Hair follicle dermal papilla cell (primary cell): ENCODE results near the gene KMT5B. TPM values are rescaled to one million over a fixed set of nuclear protein-coding genes. Genes with fewer than 3 reads are reported as not detected.

Experiments
- total RNA-seq: library from RNA; depleted of rRNA; stranded (reverse); fragments of >200 nt; gene quantifications from 2 replicates; pipeline ENCODE4 v1.2.3, GENCODE V29; 2012

KMT5B gene
- 24.2 and 27.6 TPM in 2 replicates for total RNA-seq

DNA sequence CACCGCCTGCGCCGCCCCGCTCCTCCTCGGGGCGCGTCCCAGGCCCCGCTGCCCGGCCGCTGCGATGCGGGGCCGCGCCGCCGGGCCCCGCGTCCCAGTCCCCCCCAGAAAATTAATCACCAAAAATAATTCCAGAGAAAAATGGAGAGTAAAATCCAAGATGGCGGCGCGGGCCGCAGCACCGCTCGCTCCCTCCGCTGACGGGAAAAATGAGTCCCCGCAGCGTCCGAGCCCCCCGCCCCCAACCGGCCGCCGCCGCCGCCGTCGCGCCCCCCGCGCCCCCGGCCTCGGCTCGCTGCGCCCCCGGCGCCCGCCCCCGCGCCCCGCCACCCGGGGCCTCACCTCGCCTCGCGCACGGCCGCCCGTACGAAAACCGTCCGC is at the start of gene KMT5B:
KMT5B (minus strand) TSS at position 162 of the 381 bp plus-strand sequence. CDS start 23,220 bp downstream, outside the sequence.

GRCh38 chr11:68121067-68121899 is 91.8 kb downstream of the KMT5B start, which contains the start of gene CHKA:
Gene CHKA, minus strand, starts transcription at chr11:68121388. Its CDS starts 211 bp downstream, at chr11:68121177.

Other genes starting within 250 kb of the KMT5B start
- 40.9 and 44.1 TPM in 2 replicates for gene UNC93B1, start 209.2 kb downstream of the KMT5B start, total RNA-seq
- 56.6 and 70.8 TPM in 2 replicates for gene ALDH3B1, start 203.0 kb downstream of the KMT5B start, total RNA-seq
- gene NDUFS8, start 182.6 kb downstream of the KMT5B start, total RNA-seq: 54.4 and 68.1 TPM in 2 replicates
- 109 and 131 TPM in 2 replicates for gene TCIRG1, start 174.3 kb downstream of the KMT5B start, total RNA-seq
- gene CHKA, start 91.9 kb downstream of the KMT5B start, total RNA-seq: 10.0 and 14.3 TPM in 2 replicates
- 48.8 and 53.7 TPM in 2 replicates for gene C11orf24, start 58.7 kb upstream of the KMT5B start, total RNA-seq
- 34.0 and 62.8 TPM in 2 replicates for gene LRP5, start 99.3 kb upstream of the KMT5B start, total RNA-seq
- 127 and 157 TPM in 2 replicates for gene PPP6R3, start 247.5 kb upstream of the KMT5B start, total RNA-seq